Osteocyte (in vitro differentiated cells): ENCODE measurements around the gene LHX1. TPM values are rescaled to one million over a fixed set of nuclear protein-coding genes. Genes with fewer than 3 reads are reported as not detected.

ENCODE experiments used
- DNase-seq: peaks from one replicate; pipeline ENCODE4 v3.0.0; 2021; ENCODE audit warnings: mixed read lengths; ENCODE audit not compliant: unreplicated experiment; ENCODE audit errors: extremely low spot score
- H3K27ac Mint-ChIP-seq: one replicate; pipeline ENCODE4 v1.8.0; 2021; ENCODE audit warnings: mild to moderate bottlenecking, mixed read lengths; ENCODE audit not compliant: unreplicated experiment
- H3K27me3 Mint-ChIP-seq: one replicate; pipeline ENCODE4 v1.8.0; 2021; ENCODE audit warnings: mixed read lengths; ENCODE audit not compliant: unreplicated experiment
- H3K36me3 Mint-ChIP-seq: one replicate; pipeline ENCODE4 v1.8.0; 2021; ENCODE audit warnings: mixed read lengths; ENCODE audit not compliant: unreplicated experiment
- H3K4me1 Mint-ChIP-seq: one replicate; pipeline ENCODE4 v1.8.0; 2021; ENCODE audit warnings: mixed read lengths; ENCODE audit not compliant: unreplicated experiment
- H3K4me3 Mint-ChIP-seq: one replicate; pipeline ENCODE4 v1.8.0; 2021; ENCODE audit warnings: mild to moderate bottlenecking, moderate library complexity, mixed read lengths; ENCODE audit not compliant: unreplicated experiment
- H3K9me3 Mint-ChIP-seq: one replicate; pipeline ENCODE4 v1.8.0; 2021; ENCODE audit warnings: mixed read lengths; ENCODE audit not compliant: unreplicated experiment
- CTCF ChIP-seq: fragments of 200-600 bp; sonication (generic); IDR thresholded peaks from 2 replicates; pipeline ENCODE4 v1.5.0; 2021; ENCODE audit warnings: antibody characterized with exemption, mild to moderate bottlenecking, moderate library complexity
- total RNA-seq: library from RNA; stranded (reverse); gene quantifications from 2 replicates; pipeline ENCODE4 v1.2.1, GENCODE V29; 2021

The LHX1 gene
- total RNA-seq, 1 donor from 2014 or later = not detected

- no peak for DNase-seq
- Mint-ChIP-seq H3K4me1 (no peaks in the 10 kb centered on the region), H3K36me3 (no peaks in the 10 kb centered on the region), H3K27me3 (peaks cover 41% of the 10 kb centered on the region), H3K27ac (no peak overlapping the region), H3K4me3 (no peak overlapping the region), H3K9me3 (no peaks in the 10 kb centered on the region)
- TF ChIP-seq CTCF = no peak
Measured at GRCh38 chr17:36892112-36892838, 45.0 kb upstream of the LHX1 start.

DNA sequence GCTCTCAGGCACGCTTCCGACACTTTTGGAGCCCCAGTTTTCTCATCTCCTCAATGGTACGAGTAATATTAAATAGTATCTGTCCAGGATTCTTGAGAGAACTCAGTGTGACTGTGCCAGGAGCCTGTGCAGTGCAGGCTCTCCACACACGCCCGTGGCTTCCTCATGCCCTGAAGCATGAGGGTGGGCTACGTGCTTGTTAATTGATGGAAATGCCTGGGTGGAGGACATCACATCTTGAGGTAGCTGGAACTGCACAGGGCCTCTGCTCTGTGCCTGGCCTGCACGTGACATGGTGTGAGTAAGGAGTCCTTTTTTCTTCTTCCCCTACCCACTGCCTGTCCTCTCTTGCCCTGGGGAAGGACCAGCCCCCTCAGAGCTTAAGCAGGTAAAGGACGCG, 43.1 kb upstream of the LHX1 start:
- TF ChIP-seq CTCF = no peak

GRCh38 chr17:36894925-36895324, 42.4 kb upstream of the LHX1 start:
- Mint-ChIP-seq H3K27ac (no peak overlapping the region), H3K4me3 (no peak overlapping the region), H3K4me1 (no peaks in the 10 kb centered on the region), H3K9me3 (no peaks in the 10 kb centered on the region), H3K36me3 (no peaks in the 10 kb centered on the region), H3K27me3 (peaks cover 29% of the 10 kb centered on the region)
- no peak for TF ChIP-seq CTCF
- DNase-seq = no peak

More for the DNA sequence above, 43.1 kb upstream of the LHX1 start:
- Mint-ChIP-seq H3K36me3 (no peaks in the 10 kb centered on the region), H3K4me1 (no peaks in the 10 kb centered on the region), H3K27ac (no peak overlapping the region), H3K27me3 (peaks cover 30% of the 10 kb centered on the region), H3K9me3 (no peaks in the 10 kb centered on the region), H3K4me3 (no peak overlapping the region)
- no peak for DNase-seq

- Mint-ChIP-seq H3K36me3 (no peaks in the 10 kb centered on the region), H3K27ac (no peak overlapping the region), H3K27me3 (peaks cover 20% of the 10 kb centered on the region), H3K4me1 (peaks cover 2% of the 10 kb centered on the region), H3K9me3 (no peaks in the 10 kb centered on the region), H3K4me3 (no peak overlapping the region)
- no peak for DNase-seq
- no peak for TF ChIP-seq CTCF
Measured at GRCh38 chr17:36899250-36900159, 37.8 kb upstream of the LHX1 start.

- H3K4me3 Mint-ChIP-seq = no peak overlapping the region
- H3K36me3 Mint-ChIP-seq = no peaks in the 10 kb centered on the region
- peaks cover 19% of the 10 kb centered on the region for H3K27me3 Mint-ChIP-seq
- H3K9me3 Mint-ChIP-seq = no peaks in the 10 kb centered on the region
- H3K27ac Mint-ChIP-seq = no peak overlapping the region
- no peak for TF ChIP-seq CTCF
- no peak for DNase-seq
- H3K4me1 Mint-ChIP-seq = peaks cover 2% of the 10 kb centered on the region
Measured at GRCh38 chr17:36900160-36900512, 37.1 kb upstream of the LHX1 start.
